ENCODE measurements around the gene R3HDM2.
"Not testable (repeated sequence)": the region's sequence is repeated elsewhere in the genome, so short reads cannot be mapped to it uniquely, and the experiment has no call there.

R3HDM2 gene

DNA sequence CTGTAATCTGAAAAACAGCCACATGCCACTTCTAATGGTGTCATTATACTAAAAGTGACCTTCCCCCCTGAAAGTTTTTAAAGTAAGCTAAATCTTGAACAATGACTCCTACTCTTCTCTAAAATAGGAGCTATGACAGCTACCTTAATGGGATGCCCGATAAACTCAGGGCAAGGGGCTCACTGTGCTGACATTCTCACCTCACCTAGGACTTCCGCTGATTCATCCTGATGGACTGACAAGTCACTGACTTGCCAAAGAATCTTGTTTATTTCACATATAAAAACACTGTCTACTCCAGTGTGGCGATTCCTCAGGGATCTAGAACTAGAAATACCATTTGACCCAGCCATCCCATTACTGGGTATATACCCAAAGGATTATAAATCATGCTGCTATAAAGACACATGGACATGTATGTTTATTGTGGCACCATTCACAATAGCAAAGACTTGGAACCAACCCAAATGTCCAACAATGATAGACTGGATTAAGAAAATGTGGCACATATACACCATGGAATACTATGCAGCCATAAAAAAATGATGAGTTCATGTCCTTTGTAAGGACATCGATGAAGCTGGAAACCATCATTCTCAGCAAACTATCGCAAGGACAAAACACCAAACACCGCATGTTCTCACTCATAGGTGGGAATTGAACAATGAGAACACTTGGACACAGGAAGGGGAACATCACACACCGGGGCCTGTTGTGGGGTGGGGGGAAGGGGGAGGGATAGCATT is 31.0 kb downstream of the R3HDM2 start:
- H3K4me3 ChIP-seq (ENCODE audit: insufficient read depth, low read depth, low read length); H3K27me3 ChIP-seq (ENCODE audit: control insufficient read depth, insufficient read depth, low read length, poor library complexity, severe bottlenecking); H3K36me3 ChIP-seq (ENCODE audit: control insufficient read depth, insufficient read depth, low read length); H3K9me3 ChIP-seq (ENCODE audit: control insufficient read depth, low read length); H3K4me1 ChIP-seq (ENCODE audit: control insufficient read depth, insufficient read depth, low read length); H3K27ac ChIP-seq (ENCODE audit: insufficient read depth, low read depth, low read length, poor library complexity, severe bottlenecking): not testable (repeated sequence)
- 88 to 99% methylated on average over 4 of the region's 7 CpGs for WGBS, 2 experiments

DNA sequence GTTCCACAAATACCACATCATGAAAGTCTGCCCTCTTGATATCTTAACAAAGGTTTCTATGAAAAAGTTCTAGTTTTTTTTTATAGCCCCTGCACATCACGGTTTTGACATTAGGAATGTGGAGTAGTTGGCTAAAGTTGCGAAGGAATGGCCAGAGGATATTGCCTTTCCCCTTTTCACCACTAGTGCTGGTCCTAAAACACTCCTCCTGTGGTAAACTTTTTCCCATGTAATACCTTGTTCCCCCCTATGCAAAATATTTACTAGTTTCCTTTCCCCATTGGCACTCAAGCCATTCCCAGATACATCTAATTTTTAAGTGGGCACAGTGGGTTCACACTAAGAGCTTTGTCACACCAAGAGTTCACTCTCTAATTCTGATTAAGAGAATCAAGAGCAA is 33.4 kb downstream of the R3HDM2 start:
- H3K36me3 ChIP-seq (ENCODE audit: control insufficient read depth, insufficient read depth, low read length), result peaks cover 9% of the 10 kb centered on the region
- H3K9me3 ChIP-seq (ENCODE audit: control insufficient read depth, low read length), result no peaks in the 10 kb centered on the region
- no peak overlapping the region for H3K4me3 ChIP-seq (ENCODE audit: insufficient read depth, low read depth, low read length)
- 84 to 94% methylated on average over 2 of the region's 2 CpGs for WGBS, 2 experiments
- H3K27ac ChIP-seq (ENCODE audit: insufficient read depth, low read depth, low read length, poor library complexity, severe bottlenecking), result no peak overlapping the region
- no peaks in the 10 kb centered on the region for H3K4me1 ChIP-seq (ENCODE audit: control insufficient read depth, insufficient read depth, low read length)
- H3K27me3 ChIP-seq (ENCODE audit: control insufficient read depth, insufficient read depth, low read length, poor library complexity, severe bottlenecking), result no peaks in the 10 kb centered on the region

DNA sequence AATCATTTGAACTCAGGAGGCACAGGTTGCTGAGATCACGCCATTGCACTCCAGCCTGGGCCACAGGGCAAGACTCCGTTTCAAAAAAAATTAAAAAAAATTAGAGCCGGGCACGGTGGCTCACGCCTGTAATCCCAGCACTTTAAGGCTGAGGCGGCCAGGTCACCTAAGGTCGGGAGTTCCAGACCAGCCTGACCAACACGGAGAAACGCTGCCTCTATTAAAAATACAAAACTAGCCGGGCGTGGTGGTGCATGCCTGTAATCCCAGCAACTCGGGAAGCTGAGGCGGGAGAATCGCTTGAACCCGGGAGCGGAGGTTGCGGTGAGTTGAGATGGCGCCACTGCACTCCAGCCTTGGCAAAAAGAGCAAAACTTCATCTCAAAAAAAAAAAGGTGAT is 35.7 kb downstream of the R3HDM2 start:
- peaks cover 9% of the 10 kb centered on the region for H3K36me3 ChIP-seq (ENCODE audit: control insufficient read depth, insufficient read depth, low read length)
- H3K27me3 ChIP-seq (ENCODE audit: control insufficient read depth, insufficient read depth, low read length, poor library complexity, severe bottlenecking), result no peaks in the 10 kb centered on the region
- no peak overlapping the region for H3K27ac ChIP-seq (ENCODE audit: insufficient read depth, low read depth, low read length, poor library complexity, severe bottlenecking)
- H3K4me1 ChIP-seq (ENCODE audit: control insufficient read depth, insufficient read depth, low read length), result no peaks in the 10 kb centered on the region
- 93% methylated on average over 18 of the region's 18 CpGs for WGBS, 2 experiments
- no peaks in the 10 kb centered on the region for H3K9me3 ChIP-seq (ENCODE audit: control insufficient read depth, low read length)
- H3K4me3 ChIP-seq (ENCODE audit: insufficient read depth, low read depth, low read length), result no peak overlapping the region

DNA sequence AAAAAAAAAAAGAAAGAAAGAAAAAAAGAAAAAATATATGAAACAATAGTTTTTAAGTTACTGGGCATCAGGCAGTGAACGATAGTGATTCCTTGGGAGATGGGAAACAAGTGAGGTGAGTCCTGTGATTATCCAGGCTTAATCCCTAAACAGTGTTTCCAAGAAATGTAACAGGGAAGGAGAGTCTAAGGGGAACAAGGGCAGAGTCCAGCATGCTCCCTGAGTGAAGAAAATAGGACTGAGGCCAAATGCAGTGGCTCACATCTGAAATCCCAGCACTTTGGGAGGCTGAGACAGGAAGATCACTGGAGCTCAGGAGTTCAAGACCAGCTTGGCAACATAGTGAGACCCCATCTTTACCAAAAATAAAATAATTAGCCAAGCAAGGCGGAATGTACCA is 40.7 kb downstream of the R3HDM2 start:
- no peaks in the 10 kb centered on the region for H3K9me3 ChIP-seq (ENCODE audit: control insufficient read depth, low read length)
- 88 to 90% methylated on average over 2 of the region's 2 CpGs for WGBS, 2 experiments
- H3K27ac ChIP-seq (ENCODE audit: insufficient read depth, low read depth, low read length, poor library complexity, severe bottlenecking), result no peak overlapping the region
- no peak overlapping the region for H3K4me3 ChIP-seq (ENCODE audit: insufficient read depth, low read depth, low read length)
- no peaks in the 10 kb centered on the region for H3K4me1 ChIP-seq (ENCODE audit: control insufficient read depth, insufficient read depth, low read length)
- no peaks in the 10 kb centered on the region for H3K27me3 ChIP-seq (ENCODE audit: control insufficient read depth, insufficient read depth, low read length, poor library complexity, severe bottlenecking)
- peaks cover 9% of the 10 kb centered on the region for H3K36me3 ChIP-seq (ENCODE audit: control insufficient read depth, insufficient read depth, low read length)

DNA sequence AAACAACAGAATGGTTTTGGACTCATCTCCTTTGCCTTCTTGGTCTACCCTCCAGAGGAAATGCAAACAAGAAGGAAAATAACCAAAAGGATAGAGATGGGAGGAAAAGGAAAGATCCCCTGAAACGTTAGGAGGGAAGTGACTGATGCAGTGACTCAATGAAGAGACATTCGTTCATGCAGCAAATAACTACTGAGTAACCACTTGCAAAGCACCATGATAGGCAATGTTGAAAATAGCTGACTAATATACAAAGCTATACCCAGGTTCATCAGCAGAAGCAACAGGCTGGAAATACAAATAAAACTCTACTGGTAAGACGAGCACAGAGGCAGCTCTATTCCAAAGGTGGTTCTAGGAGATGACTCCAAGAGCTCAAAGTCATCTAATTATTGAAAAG is 41.8 kb downstream of the R3HDM2 start:
- 70 to 84% methylated on average over 3 of the region's 3 CpGs for WGBS, 2 experiments
- H3K36me3 ChIP-seq (ENCODE audit: control insufficient read depth, insufficient read depth, low read length), result peaks cover 4% of the 10 kb centered on the region
- no peaks in the 10 kb centered on the region for H3K4me1 ChIP-seq (ENCODE audit: control insufficient read depth, insufficient read depth, low read length)
- H3K27me3 ChIP-seq (ENCODE audit: control insufficient read depth, insufficient read depth, low read length, poor library complexity, severe bottlenecking), result no peaks in the 10 kb centered on the region
- no peak overlapping the region for H3K4me3 ChIP-seq (ENCODE audit: insufficient read depth, low read depth, low read length)
- H3K9me3 ChIP-seq (ENCODE audit: control insufficient read depth, low read length), result no peaks in the 10 kb centered on the region
- no peak overlapping the region for H3K27ac ChIP-seq (ENCODE audit: insufficient read depth, low read depth, low read length, poor library complexity, severe bottlenecking)

DNA sequence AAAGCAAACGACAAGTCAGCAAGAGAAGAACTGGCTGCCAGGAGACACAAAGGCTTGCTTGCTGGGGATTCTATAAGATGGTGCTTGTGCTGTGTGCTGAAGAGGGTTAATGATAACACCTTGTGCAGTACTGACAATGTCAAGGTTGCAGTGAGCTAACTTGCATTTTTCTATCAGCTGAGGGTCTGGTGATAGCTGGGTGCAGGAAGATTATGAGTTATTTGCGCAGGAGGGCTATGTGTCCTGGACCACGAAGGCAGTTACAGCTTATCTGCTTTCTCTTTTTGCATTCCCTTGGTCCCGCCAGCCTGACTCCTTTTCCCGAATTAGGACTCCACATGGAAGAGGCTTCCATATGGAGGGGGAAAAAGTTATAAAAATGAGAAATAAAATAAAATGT is 42.4 kb downstream of the R3HDM2 start:
- 92 to 98% methylated on average over 5 of the region's 5 CpGs for WGBS, 2 experiments
- H3K4me1 ChIP-seq (ENCODE audit: control insufficient read depth, insufficient read depth, low read length), result no peaks in the 10 kb centered on the region
- no peak overlapping the region for H3K27ac ChIP-seq (ENCODE audit: insufficient read depth, low read depth, low read length, poor library complexity, severe bottlenecking)
- no peaks in the 10 kb centered on the region for H3K9me3 ChIP-seq (ENCODE audit: control insufficient read depth, low read length)
- no peak overlapping the region for H3K4me3 ChIP-seq (ENCODE audit: insufficient read depth, low read depth, low read length)
- no peaks in the 10 kb centered on the region for H3K27me3 ChIP-seq (ENCODE audit: control insufficient read depth, insufficient read depth, low read length, poor library complexity, severe bottlenecking)
- H3K36me3 ChIP-seq (ENCODE audit: control insufficient read depth, insufficient read depth, low read length), result no peaks in the 10 kb centered on the region

DNA sequence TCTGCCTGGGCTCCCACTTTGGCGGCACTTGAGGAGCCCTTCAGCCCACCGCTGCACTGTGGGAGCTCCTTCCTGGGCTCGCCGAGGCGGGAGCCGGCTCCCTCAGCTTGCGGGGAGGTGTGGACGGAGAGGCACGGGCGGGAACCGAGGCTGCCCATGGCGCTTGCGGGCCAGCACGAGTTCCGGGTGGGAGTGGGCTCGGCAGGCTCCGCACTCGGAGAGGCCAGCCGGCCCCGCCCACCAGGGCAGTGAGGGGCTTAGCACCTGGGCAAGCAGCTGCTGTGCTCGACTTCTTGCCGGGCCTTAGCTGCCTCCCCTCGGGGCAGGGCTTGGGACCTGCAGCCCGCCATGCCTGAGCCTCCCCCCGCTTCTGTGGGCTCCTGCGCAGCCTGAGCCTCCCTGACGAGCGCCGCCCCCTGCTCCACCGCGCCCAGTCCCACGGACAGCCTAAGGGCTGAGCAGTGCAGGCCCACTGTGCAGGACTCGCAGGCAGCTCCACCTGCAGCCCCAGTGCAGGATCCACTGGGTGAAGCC is 44.6 kb downstream of the R3HDM2 start:
- WGBS, 2 experiments, result 96% methylated on average over 33 of the region's 33 CpGs

DNA sequence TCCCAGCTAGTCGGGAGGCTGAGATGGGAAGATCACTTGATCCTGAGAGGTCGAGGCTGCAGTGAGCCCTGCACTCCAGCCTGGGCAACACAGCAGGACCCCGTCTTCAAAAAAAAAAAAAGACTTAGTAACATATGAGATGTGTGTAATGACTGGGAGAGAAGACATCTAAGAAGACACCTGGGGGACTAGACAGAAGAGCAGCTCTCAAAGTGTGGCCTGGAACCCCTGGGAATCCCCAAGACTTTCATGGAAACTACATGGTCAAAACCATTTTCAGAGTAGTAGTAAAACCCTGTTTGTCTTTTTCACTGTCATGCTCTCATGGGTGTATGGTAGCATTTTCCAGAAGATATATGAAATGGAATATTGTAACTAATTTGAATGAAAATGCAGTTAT is 45.3 kb downstream of the R3HDM2 start:
- Histone ChIP-seq H3K27ac (ENCODE audit: insufficient read depth, low read depth, low read length, poor library complexity, severe bottlenecking) (no peak overlapping the region), H3K9me3 (ENCODE audit: control insufficient read depth, low read length) (no peaks in the 10 kb centered on the region), H3K4me1 (ENCODE audit: control insufficient read depth, insufficient read depth, low read length) (no peaks in the 10 kb centered on the region), H3K4me3 (ENCODE audit: insufficient read depth, low read depth, low read length) (no peak overlapping the region), H3K27me3 (ENCODE audit: control insufficient read depth, insufficient read depth, low read length, poor library complexity, severe bottlenecking) (no peaks in the 10 kb centered on the region), H3K36me3 (ENCODE audit: control insufficient read depth, insufficient read depth, low read length) (no peaks in the 10 kb centered on the region)
- 92 to 93% methylated on average over 3 of the region's 3 CpGs for WGBS, 2 experiments

More for the DNA sequence above, 44.6 kb downstream of the R3HDM2 start:
- no peaks in the 10 kb centered on the region for H3K36me3 ChIP-seq (ENCODE audit: control insufficient read depth, insufficient read depth, low read length)
- no peaks in the 10 kb centered on the region for H3K27me3 ChIP-seq (ENCODE audit: control insufficient read depth, insufficient read depth, low read length, poor library complexity, severe bottlenecking)
- H3K9me3 ChIP-seq (ENCODE audit: control insufficient read depth, low read length), result no peaks in the 10 kb centered on the region
- no peak overlapping the region for H3K4me3 ChIP-seq (ENCODE audit: insufficient read depth, low read depth, low read length)
- H3K4me1 ChIP-seq (ENCODE audit: control insufficient read depth, insufficient read depth, low read length), result no peaks in the 10 kb centered on the region
- H3K27ac ChIP-seq (ENCODE audit: insufficient read depth, low read depth, low read length, poor library complexity, severe bottlenecking), result no peak overlapping the region

DNA sequence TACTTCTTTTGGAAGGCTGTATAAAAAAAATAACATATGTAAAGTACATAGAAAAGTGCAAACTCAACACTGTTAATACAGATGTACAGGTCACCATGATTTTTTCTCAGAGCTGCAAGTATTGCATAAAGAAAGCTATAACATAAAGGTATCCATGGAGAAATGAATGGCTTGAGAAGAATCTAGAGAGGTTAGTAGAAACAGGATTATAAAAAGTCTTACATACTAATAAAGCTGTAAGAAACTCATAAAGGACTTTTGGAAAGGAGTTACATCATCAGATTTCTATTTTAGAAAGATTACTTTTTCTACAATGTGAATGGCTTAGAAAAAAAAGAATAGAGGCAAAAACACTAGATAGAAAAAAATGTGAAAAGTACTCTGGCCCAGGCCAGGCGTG is 46.4 kb downstream of the R3HDM2 start:
- Histone ChIP-seq H3K9me3 (ENCODE audit: control insufficient read depth, low read length) (no peaks in the 10 kb centered on the region), H3K4me3 (ENCODE audit: insufficient read depth, low read depth, low read length) (no peak overlapping the region), H3K4me1 (ENCODE audit: control insufficient read depth, insufficient read depth, low read length) (no peaks in the 10 kb centered on the region), H3K27ac (ENCODE audit: insufficient read depth, low read depth, low read length, poor library complexity, severe bottlenecking) (no peak overlapping the region), H3K27me3 (ENCODE audit: control insufficient read depth, insufficient read depth, low read length, poor library complexity, severe bottlenecking) (no peaks in the 10 kb centered on the region), H3K36me3 (ENCODE audit: control insufficient read depth, insufficient read depth, low read length) (no peaks in the 10 kb centered on the region)
- WGBS, 2 experiments, result 91 to 95% methylated on average over 1 of the region's 1 CpG

DNA sequence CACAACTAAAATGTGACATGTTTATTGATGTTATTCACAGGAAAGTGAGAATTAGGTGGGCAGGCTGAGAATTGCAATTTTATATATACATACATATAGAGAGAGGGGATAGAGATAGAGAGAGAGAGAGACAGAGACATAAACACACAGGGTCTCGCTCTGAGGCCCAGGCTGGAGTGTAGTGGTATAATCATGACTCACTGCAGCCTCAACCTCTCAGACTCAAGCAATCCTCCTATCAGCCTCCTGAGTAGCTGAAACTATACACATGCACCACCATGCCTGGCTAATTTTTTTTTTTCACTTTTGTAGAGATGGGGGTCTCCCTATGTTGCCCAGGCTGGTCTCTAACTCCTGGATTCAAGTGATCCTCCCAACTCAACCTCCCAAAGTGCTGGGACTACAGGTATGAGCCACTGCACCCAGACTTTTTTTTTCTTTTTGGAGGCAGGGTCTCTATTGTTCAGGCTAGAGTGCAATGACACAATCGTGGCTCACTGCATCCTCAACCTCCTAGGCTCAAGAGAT is 49.1 kb downstream of the R3HDM2 start:
- H3K4me1 ChIP-seq (ENCODE audit: control insufficient read depth, insufficient read depth, low read length), result no peaks in the 10 kb centered on the region
- no peaks in the 10 kb centered on the region for H3K36me3 ChIP-seq (ENCODE audit: control insufficient read depth, insufficient read depth, low read length)
- H3K4me3 ChIP-seq (ENCODE audit: insufficient read depth, low read depth, low read length), result no peak overlapping the region
- H3K27me3 ChIP-seq (ENCODE audit: control insufficient read depth, insufficient read depth, low read length, poor library complexity, severe bottlenecking), result no peaks in the 10 kb centered on the region
- no peak overlapping the region for H3K27ac ChIP-seq (ENCODE audit: insufficient read depth, low read depth, low read length, poor library complexity, severe bottlenecking)
- H3K9me3 ChIP-seq (ENCODE audit: control insufficient read depth, low read length), result no peaks in the 10 kb centered on the region
- WGBS, 2 experiments, result 87 to 92% methylated on average over 2 of the region's 2 CpGs
